Ecto neural progenitor cell (in vitro differentiated cells): ENCODE measurements around the gene TXK.
A peak's percentile ranks its signal among the peaks of the same experiment; 100 is the strongest.

Experiments
- DNase-seq: peaks from one replicate; pipeline ENCODE4 v3.0.0-alpha.2; 2018; ENCODE audit warnings: low spot score

The TXK gene

DNA sequence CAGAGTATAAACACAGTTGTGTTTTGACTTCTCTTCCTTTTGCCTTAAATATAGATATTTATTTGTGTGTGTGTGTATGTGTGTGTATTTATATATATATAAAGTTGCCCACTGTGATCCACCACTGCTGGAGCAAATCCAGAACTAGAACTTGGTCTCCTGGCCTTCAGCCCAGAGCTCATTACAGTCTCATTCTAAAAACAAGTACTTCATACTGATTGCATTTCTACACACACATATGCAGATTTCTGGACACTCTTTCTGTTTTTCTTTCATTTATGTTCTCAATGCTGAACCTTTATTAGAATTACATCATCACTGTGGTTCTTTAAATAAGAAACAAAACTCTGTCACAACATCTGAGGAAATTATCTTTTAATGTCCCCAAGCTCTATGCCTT, 381 bp downstream of the TXK start:
- DNase-seq = no peak

DNA sequence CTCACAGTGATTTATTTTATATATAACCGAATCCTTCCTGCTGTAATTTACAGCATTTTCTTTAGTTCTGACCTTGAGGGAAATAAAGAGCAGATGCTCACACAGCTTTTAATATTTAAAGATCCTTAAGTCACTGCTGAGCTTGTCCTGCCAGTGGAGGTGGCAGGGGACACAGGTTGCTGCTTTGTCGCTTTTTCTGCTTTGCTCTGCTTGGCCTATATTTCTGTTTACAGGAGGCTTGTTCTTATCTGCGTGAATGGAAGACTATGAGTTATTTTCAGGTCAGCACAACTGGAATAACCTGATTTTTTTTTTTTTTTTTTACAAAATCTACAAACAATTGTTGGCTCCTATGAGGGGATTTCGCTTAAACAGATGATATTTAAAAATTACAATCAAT, 2.3 kb downstream of the TXK start:
- no peak for DNase-seq

DNA sequence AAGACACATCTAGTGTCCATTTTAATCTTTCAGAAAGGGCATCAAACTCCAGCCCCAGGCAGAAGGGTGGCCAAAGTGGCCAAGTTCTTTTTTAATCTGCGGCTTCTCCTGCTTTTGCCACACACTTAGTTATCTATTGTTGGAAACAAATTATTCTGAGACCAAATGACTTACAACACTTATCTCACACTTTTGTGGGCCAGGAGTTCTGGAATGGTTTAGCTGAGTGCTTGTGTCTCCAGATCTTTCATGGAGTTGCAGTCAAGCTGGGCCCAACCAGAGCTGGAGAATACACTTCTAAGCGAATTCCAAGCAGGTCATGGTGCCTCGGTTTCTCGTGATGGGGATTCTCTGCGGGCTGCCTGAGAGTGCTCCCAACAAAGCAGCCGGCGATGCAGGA, 4.0 kb downstream of the TXK start:
- no peak for DNase-seq

DNA sequence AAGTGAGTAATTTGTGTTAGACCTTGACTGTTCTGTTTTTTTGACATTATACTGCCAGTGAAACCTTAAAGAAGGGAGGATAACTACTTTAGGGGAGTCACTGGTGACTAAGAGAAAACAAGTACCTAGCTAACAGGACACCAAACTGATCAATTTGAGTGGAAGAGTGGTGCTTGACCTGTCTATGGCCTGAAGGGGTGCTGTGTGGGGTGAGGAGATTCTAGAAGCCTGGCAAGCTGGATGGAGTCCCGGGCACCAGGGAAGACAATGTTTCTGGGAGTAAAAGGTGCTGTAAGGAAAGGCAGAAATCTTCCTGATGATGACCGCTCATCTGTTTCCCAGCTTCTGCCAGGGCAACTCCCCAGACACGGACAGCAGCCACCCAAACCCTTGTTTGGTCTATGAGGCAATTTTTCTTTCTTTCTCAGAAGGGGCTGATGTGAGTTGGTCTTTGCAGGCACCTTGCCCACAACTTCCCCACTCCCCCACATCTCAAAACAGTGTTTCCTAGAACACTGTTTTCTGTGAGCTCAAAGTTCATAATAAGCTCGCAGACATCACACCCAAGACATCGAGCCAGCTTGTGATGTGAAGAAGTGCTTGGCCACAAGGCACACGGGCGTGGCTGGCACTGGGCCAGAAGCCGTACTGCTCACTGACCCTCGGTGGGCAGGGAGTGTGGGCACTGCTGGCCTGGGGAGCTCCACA, 4.6 kb downstream of the TXK start:
- no peak for DNase-seq

DNA sequence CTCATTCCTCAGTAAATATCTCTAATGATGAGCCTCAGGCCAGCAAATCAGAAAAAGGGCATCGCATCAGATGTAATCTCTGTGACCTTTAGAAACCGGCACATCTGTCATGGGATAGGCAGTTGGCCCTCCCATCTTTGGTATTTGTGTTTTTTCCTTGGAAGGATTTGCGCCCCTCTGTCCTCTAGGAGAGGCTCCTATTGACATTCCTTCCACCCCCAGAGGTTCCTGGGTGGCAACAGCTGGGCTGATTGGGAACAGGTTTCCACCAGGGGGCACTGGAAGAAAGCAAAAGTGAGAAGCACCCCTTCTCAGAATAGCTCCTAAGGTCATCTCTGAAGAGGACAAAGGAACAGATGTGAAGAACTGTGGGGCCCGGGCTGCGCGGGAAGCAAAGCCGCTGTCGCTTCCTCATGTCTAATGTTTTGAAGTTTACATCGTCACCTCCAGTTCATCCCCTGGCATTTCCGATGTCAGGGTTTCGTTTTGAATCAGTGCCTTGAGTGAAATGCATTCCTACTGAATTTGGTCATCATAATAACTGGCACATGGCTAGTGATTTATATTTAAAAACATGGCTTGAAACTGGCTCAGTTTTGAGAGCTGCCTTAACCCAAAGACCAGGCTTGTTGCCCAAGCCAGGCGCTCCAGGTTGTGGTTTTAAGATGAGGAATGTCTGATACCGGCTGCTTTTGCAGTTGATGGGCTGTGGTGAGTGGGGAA, 6.2 kb downstream of the TXK start:
- peak; percentile 80 for DNase-seq

DNA sequence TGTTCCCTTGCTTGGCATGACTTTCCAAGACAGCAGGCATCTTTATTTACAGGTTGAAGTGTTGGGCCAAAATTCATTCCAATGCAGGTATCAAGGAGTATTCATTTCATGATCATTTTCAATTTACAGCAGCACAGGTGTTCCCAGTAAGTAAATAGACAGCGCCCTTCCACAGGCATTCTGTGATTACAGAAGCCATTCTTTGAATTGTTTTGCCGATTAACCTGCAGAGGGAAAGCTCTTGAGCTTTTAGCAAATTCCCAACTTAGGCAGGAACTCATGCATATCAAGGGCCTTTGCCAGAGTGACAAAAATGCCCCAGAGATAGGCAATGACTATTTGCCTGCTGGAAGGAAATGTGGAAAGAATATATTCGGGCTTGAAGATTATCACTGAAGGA, 6.8 kb downstream of the TXK start:
- DNase-seq = no peak

DNA sequence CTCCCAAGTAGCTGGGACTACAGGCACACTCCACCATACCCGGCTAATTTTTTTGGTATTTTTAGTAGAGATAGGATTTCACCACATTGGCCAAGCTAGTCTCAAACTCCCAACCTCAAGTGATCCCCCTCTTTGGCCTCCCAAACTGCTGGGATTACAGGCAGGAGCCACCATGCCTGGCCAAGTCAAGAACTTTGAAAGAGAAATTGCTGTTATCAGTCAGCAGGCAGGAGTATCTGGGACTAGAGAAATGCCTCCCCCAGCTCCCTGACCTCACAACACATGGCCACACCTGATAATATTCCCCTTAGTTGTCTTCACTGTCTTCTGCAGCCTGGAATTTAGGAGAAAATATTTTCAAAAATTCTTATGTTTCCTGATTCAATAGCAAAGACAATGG, 7.4 kb downstream of the TXK start:
- DNase-seq = no peak

DNA sequence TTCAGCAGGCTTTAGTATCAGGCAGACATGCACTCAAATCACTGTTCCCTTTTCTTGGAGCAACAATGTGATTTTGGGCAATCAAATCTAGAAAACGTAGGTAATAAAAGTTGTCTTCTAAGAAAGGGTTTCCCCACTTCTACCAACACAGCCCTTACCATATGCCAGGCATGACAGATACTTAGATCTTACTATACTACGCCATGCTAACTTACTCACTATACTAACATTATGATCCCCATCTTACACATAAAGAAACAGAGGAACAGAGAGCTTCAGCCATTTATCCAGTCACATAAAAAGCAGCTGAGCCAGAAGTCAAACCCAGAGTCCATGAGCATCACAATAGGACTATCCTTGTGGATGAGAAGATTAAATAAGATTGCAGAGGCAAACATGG, 9.2 kb downstream of the TXK start:
- DNase-seq = no peak

DNA sequence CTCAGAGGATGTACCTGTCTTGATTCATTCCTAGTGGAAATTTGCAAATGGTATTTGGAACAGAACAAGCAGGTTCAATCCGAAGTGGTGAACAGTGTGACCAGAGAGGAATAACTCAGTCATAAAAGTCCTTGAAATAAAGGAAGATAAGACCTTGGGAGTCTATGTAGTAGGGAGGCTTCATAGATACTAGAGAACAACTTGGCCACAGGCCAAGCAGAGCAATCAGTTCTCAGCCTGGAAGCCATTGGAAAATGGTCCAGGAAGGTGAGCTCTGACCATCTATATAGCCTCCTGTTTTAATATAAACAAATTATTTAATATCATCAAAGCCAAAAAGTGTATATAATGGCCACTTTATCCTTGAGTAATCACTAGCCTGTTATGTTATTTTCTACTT, 11.3 kb downstream of the TXK start:
- no peak for DNase-seq

DNA sequence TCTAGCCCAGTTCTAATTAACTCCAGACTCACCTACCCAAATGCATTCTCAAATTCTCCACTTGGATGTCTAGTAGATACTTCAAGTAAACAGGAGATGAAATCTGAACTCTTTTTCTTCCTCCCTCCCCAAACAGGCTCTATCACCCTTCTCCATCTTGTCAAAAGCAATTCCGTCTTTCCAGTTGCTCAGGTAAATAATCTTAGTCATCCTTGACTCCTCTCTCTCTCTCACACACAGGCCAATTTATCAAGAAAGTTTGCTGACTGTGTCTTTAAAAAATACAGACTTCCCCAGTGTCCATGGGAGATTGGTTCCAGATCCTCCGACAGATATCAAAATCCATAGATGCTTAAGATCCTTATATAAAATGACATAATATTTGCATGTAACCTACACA, 12.9 kb downstream of the TXK start:
- DNase-seq = no peak

DNA sequence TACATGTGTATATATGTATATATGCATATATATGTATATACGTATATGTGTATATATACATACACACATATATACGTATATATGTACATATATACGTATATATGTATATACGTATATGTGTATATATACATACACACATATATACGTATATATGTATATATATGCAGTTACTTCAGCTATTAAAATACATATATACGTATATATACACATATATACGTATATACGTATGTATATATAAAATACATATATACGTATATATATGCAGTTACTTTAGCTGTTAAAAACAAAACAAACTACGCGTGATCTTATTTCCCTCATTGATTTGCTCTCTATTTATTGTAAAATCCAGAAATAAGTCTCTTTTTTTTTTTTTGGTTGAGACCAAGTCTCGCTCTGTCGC, 13.9 kb downstream of the TXK start:
- no peak for DNase-seq

DNA sequence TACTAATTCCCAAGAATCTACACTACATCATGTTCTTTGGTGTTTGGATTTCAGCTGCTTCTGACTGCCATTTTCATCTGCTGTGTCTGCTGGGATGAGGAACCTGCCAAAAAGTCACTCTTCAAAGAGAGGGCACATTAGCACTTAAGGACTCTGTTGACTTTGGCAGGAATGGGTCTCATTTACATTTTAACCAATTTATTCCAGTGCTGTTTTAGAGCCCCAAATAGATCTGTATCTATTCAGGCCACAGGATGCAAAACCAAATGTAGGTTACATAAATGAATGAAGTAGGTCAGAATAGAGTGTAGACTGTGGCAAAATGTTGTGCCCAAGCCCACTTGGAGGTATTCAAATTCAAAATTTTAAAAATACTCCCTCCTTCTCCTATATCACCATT, 14.4 kb downstream of the TXK start:
- DNase-seq = no peak

DNA sequence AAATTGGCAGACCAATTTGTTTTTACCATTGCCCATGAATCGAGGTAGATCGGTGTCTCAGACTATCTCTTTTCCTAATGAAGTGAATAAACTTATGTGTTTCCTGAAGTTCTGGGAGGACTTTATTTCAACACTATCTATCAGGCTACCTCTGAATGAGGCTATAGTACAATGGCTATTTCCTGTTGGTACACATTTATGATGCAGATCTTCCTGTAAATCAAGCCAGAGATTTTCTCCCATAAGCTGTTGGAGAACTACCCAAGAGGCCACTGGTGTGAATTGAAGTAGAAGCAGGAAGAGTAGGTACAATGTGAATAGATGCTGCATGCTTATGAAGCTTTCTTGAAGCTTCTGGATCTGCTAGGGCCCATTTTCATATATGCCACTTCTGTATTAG, 16.0 kb downstream of the TXK start:
- no peak for DNase-seq

DNA sequence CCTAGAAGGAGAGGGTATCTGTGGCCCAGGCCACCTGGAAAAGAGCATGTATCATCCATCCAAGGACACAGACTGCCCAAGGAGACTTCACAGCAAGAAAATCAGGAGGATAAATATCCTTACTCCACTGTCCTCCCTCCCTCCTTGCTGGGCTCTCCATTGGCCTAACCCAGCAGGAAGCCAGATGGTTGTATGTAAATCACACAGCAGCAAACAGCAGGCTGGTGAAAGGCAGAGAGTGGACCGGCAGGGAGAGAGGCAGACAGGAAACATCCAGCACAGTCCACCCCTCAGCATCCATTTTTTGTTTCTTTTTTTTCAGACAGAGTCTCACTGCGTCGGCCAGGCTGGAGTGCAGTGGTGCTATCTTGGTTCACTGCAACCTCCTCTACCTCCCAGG, 17.5 kb downstream of the TXK start:
- no peak for DNase-seq

DNA sequence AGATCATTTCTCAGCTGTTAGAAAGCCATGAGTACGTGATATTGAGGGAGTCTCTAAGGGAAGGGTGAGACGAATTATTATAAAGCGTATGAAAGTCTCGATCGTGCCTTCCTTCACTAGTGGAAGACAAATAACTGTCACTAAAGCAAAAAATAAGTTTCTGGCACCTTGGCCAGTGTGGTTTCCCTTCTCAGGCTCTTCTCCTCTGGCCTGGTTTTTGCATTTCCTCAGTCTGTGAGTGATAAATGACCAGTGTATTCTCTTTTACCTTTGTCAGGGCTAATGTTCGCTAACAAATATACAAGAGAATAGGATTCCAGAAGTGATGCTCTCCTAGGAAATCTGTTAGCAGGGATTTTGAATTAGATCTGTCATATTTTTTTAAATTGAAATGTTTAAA, 19.6 kb downstream of the TXK start:
- no peak for DNase-seq

DNA sequence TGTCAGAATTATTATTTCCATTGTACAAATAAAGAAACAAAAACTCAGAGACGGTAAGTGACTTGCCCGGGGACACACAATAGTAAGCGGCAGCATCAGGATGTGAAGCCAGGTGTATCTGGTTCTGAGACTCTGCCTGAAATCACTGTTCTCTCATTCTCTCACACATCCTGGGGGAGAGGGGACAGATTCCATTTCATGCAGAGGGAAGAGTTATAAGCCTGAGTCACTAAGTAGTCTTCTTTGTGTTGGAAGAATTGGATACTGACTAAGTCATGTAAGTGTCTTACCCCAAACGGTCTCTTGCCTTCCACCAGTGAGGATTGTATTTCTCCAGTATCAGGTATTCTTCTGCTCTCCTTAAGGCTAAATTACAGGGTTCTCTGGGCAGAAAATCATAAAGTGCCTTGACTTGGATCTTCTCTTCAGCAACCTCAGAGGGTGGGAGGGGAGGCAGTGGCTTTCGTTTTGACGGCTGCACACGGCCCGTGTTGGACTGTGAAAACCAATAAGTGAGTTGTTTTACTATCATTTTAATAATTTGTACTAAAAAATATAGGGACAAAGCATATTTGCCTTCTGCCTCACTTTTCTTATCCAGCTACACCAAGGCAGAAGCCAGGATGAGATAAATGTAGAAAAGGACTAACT, 21.9 kb downstream of the TXK start:
- no peak for DNase-seq

DNA sequence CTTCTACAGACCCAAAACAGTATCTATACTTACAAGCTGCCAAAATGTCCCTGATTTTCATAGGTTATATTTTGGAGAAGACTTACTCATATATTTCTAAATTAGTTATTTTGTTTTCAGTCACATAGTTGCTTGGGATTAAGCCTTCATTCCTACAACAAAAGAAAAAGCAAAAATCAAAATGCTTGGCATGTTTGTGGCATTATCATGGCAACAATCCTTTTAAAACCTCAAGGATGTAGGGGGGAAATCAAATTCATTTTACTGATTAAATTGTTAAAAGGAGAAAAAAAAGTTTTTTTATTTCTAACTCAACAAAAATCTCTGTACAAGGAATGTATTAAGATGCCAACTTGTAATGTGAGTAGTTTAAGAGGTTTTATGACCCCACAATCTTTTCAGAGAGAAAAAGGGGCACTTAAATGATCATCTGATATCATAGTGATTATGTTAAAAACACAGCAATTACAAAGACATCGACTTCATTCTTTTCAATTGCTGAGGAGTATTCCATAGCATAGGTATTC, 23.5 kb downstream of the TXK start:
- DNase-seq = no peak

DNA sequence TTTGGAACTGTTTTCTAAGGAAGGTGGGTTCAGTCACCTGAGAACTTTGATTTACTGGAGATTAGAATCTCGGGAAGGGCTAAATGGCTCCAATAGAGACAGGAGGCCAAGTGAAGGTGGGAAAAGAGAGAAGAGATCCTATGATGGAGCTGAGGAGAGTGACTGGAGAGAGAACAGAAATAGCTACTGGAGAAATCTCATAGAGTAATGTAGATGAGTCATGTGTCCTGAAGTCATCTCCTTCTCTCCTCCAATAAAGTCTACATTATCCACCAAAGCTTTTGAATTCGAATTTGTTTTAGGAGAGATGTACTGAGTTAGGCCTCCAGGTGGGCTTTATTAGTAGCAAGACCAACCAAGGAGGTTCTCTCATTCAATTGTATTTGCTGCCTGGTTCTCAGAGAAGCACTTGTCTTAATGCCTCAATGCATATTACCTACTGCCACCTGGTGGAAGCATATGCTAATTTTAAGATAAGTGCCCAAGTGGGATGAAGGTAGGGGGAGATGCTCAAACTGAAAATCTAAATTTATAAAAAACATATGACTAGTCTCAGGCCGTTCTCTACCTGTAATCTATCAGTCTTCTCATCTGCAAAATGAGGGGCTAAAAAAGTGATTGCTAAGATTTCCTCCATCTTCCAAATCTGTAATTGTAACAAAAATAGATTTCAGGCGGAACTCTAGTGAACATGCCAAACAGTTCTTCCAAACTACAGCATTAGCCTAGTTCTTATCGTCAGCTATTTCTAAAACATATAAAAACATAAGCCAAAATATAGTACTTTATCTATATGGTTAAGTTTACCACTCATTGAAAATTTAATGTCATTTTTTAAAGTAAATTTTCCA, 24.4 kb downstream of the TXK start:
- DNase-seq = no peak

DNA sequence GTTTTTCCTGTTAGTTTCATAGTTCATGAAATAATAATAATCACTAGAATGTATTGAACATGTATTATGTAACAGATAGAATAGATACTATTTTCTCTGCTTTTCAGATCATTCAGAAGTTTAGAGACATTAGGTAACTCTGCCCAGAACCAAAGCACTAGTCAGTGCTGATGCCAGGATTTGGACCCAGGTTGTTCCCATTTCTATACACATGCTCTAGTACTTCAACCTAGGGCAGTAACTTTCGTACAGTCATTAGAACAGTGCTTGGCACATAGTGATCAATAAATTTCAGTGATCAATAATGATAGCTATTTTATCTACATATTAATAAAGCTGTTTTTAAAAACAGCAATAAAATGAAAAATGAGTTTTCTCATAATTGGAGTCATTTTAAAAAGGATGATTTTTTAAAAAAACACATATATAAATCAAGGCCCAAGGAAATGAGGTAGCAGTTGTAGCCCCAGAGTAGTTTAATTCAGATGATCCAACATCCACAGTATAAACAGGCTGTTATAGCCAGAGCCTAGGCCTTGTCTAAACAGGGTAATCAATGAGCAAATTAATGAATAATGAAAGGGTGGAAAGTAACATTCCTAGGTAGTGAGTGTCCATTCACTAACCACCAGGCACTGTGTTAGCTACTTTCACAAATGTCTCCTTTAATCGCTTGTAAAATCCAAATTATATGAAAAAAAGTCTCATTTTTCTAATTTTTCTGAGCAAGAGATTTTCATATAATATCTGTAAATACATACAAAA, 25.6 kb downstream of the TXK start:
- no peak for DNase-seq

DNA sequence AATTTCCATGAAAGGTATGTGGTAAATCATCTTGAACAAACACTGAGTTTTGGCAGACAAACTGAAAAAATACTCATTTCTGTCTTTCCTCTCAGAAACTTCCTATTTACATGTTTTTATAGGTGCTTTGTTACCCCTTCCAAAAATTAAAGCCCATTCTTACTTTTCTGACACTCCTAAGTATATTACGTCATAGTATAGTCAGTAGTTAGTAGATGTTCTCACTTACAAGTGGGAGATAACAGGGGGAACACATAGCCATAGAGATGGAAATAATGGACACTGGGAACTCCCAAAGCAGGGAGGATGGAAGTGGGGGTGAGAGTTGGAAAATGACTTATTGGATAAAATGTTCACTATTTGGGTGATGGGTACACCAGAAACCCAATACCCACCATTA, 28.8 kb downstream of the TXK start:
- no peak for DNase-seq

DNA sequence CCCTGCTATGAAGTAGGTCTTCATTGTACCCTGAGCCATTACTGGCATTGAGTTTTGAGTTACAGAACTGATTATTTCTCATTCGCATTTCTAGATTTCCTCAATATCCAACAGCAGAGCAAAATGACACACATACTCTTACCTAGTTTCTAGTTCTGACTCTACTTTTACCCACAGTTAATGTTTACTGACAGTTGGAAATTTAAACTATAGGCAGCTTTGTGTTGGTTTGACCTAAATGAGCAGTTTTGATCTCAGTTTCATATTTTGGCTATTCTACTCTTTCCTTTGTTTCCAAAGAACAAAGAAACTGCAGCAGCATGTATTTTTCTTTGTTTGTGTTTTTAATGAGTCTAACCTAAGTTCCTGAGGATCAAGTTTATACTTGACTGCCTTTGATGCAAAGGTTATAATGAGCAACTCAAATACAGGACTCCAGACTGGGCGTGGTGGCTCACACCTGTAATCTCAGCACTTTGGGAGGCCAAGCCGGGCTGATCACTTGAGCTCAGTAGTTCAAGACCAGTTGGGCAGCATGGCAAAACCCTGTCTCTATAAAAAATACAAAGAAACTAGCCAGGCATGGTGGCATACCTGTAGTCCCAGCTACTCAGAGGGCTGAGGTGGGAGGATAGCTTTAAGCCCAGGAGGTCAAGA, 30.4 kb downstream of the TXK start:
- no peak for DNase-seq
